MG63 (cell line): ENCODE measurements around the gene DAB2. TPM values are rescaled to one million over a fixed set of nuclear protein-coding genes. Genes with fewer than 3 reads are reported as not detected.

Experiments
- DNase-seq: peaks from one replicate; pipeline ENCODE4 v3.0.0-alpha.2; 2020
- H3K27me3 ChIP-seq: fragments of 250-450 bp; sonication (Bioruptor Pico); 2 replicates; pipeline ENCODE4 v1.5.1; 2020; ENCODE audit warnings: mild to moderate bottlenecking, moderate library complexity
- H3K36me3 ChIP-seq: fragments of 250-450 bp; sonication (Bioruptor Pico); 2 replicates; pipeline ENCODE4 v1.5.1; 2020; ENCODE audit warnings: mild to moderate bottlenecking, moderate library complexity
- H3K4me3 ChIP-seq: fragments of 250-450 bp; sonication (Bioruptor Pico); 2 replicates; pipeline ENCODE4 v1.5.1; 2020; ENCODE audit warnings: mild to moderate bottlenecking, moderate library complexity
- H3K9me3 ChIP-seq: fragments of 250-450 bp; sonication (Bioruptor Pico); 2 replicates; pipeline ENCODE4 v1.5.1; 2020; ENCODE audit warnings: mild to moderate bottlenecking, moderate library complexity
- total RNA-seq: library from RNA; depleted of rRNA; stranded (reverse); fragments of >200 nt; shearing (Covaris generic); gene quantifications from 2 replicates; pipeline ENCODE4 v1.2.3, GENCODE V29; 2014; ENCODE audit warnings: low replicate concordance

Gene DAB2
- total RNA-seq, 1 experiment from 2014 or later = 49.6 TPM

DNA sequence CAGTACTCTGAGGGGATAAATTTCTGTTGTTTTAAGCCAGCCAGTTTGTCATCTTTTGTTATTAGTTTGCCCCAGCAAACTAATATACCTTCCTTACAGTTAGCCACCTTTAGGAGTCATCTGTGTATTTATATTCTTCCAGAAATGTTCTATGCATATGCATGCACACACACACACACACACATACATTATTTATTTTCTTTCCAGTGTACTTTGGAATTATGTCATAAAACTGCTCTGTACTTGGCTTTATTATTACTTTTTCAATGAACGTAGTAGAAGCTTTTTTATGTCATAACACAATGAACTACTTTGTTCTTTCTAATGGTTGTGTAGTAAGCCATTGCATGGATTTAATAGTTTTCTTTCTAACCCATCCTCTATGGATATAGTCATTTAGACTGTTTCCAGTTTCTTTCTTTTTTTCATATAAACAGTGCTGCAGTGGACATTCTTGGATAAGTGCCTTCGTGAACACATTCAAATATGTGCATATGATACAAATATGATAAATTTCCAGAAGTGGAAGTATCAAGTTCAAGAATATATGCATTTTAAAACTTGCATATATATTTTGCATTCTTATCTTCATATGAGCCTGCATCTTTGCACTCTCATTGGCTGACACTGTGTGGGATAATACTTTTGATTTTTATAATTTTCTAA is 26.6 kb upstream of the DAB2 start:
- no peak for DNase-seq
- Histone ChIP-seq H3K36me3 (no peaks in the 10 kb centered on the region), H3K4me3 (no peak overlapping the region), H3K27me3 (no peaks in the 10 kb centered on the region), H3K9me3 (no peaks in the 10 kb centered on the region)

DNA sequence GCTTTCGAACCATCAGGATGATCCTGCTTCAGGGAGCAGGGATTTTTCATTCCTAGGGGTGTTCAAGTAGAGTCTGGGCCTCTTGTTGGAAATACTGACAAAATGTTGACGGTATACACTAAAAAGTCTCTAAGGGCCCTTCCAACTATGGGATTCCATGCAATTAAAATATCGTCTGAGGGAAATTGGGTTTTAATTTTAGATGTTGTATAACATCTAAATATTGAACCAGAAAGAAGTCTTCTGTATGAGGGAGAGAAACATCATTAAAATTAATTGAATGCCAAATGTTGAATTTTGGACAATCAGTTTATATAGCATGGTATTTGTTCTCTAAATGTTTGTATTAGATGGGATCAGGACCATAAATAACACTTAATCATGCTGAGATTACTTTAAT is 25.7 kb upstream of the DAB2 start:
- DNase-seq = no peak
- H3K4me3 ChIP-seq = no peak overlapping the region
- H3K9me3 ChIP-seq = no peaks in the 10 kb centered on the region
- no peaks in the 10 kb centered on the region for H3K36me3 ChIP-seq
- no peaks in the 10 kb centered on the region for H3K27me3 ChIP-seq

DNA sequence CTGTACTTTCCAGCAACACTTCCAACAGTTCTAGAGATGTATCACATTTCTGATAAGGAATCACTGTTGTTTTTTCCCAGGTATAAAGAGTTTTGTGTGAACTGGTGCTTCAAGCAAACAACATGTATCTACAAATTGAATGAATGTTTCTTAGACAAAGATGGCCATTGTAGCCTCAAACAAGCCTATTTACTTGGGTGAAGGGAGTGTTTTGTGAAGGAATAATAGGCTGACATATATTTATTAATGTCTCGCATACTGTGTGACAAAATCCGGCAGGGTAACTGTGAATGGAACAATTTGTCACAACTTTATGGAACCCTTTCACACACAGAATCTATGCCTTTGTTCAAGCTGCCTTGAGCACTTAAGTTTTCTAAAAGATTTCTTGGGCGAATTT is 24.8 kb upstream of the DAB2 start:
- Histone ChIP-seq H3K4me3 (no peak overlapping the region), H3K9me3 (no peaks in the 10 kb centered on the region), H3K27me3 (no peaks in the 10 kb centered on the region), H3K36me3 (no peaks in the 10 kb centered on the region)
- no peak for DNase-seq

DNA sequence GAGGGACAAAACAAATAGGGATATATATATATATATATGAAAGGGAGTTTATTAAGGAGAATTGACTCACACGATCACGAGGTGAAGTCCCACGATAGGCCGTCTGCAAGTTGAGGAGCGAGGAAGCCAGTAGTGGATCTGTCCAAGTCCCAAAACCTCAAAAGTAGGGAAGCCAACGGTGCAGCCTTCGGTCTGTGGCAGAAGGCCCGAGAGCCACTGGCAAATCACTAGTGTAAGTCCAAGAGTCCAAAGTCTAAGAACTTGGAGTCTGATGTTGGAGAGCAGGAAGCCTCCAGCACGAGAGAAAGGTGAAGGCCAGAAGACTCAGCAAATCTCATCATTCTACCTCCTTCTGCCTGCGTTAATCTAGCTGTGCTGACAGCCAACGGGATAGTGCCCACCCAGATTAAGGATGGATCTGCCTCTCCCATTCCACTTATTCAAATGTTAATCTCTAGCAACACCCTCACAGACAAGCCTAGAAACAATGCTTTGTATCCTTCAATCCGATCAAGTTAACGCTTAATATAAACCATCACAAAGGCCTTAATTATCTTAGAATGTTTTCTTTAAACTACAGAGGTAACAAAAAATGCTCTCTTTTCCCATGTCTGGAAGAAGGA is 23.8 kb upstream of the DAB2 start:
- Histone ChIP-seq H3K27me3 (no peaks in the 10 kb centered on the region), H3K4me3 (no peak overlapping the region), H3K9me3 (no peaks in the 10 kb centered on the region), H3K36me3 (no peaks in the 10 kb centered on the region)
- no peak for DNase-seq

DNA sequence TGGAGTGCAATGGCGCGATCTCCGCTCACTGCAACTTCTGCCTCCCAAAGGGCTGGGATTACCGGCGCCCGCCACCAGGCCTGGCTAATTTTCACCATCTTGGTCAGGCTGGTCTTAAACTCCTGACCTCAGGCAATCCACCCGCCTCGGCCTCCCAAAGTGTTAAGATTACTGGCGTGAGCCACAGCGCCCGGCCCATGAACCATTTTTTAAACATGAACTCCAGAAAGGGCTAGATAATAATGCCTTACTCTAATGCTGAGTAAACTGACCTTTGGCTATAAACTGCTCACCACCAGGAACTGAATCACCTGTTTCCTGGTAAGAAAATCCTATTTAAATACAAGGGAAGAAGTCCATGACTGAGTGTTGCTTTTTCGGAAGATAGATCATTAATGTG is 23.2 kb upstream of the DAB2 start:
- Histone ChIP-seq H3K9me3 (no peaks in the 10 kb centered on the region), H3K36me3 (no peaks in the 10 kb centered on the region), H3K27me3 (no peaks in the 10 kb centered on the region), H3K4me3 (no peak overlapping the region)
- no peak for DNase-seq

DNA sequence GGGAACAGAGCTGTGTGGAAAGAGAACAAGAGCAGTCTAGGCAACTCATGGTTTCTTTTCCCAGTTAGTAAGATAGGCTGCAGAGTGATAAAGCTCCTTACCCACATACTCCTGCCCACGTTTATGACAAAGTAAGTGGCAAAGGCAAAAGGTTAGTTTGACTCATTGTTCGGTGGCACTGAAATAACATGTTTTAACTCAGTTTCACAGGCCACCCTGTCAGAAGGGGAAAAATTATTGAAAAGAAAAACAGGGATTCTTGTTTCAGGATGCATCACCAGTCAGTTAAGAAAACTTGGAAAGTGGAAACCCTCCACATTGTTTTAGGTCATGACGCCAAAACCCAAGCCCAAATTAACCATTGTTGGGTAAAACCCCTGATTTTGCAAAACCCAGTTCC is 22.3 kb upstream of the DAB2 start:
- H3K27me3 ChIP-seq = no peaks in the 10 kb centered on the region
- DNase-seq = no peak
- H3K9me3 ChIP-seq = no peaks in the 10 kb centered on the region
- H3K36me3 ChIP-seq = no peaks in the 10 kb centered on the region
- no peak overlapping the region for H3K4me3 ChIP-seq

DNA sequence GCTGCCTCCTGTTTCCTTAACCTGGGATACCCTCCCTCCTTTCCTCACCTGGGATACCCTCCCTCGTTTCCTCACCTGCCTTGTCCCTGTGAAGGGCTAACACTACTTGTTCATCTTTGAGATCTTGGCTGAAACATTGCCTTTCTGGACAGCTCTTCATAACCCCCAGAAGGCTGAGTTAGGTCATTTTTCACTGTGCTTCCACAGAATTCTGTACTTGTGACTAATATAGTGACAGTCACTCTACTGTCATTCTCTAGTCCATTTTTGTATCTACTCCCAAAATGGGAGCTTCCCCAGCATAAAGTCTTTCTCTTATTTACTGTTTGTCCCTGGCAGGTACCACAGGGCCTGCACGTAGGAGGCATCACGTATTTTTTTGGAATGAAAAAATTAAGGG is 21.5 kb upstream of the DAB2 start:
- no peaks in the 10 kb centered on the region for H3K36me3 ChIP-seq
- no peak overlapping the region for H3K4me3 ChIP-seq
- no peaks in the 10 kb centered on the region for H3K27me3 ChIP-seq
- no peaks in the 10 kb centered on the region for H3K9me3 ChIP-seq
- DNase-seq = no peak

DNA sequence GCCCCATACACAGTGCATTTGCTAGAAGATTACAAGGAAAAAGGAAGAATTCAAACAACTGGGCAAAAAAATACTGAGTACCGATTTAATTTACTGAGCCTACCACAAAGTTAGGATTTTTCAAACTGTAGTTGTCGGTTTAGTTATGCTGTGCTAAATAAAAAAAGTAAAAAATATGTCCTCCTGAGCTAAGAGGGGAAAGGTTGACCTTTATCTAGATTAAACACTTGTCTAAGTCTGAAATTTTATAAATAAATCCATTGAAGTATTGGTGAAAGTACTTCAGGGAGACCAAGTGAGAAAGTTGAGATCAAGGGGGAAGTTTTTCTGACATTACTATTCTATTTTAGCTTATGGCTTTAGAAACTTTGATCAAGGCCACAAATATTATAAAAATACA is 19.1 kb upstream of the DAB2 start:
- H3K9me3 ChIP-seq = no peaks in the 10 kb centered on the region
- no peaks in the 10 kb centered on the region for H3K27me3 ChIP-seq
- H3K36me3 ChIP-seq = no peaks in the 10 kb centered on the region
- DNase-seq = no peak
- no peak overlapping the region for H3K4me3 ChIP-seq

DNA sequence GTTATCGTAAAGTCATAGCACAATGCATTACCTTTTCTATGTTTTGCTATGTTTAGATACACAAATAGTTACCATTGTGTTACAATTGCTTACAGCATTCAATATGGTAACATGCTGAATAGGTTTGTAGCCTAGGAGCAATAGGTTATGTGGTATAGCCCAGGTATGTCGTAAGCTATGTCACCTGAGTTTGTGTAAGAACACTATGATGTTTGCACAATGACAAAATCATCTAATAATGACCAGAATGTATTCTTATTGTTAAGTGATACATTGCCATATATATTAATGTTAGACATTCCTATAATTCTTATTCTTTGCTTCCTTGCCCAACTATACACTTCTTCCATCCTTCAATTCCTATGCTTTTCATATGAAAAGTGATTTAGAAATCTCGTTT is 18.2 kb upstream of the DAB2 start:
- H3K4me3 ChIP-seq = no peak overlapping the region
- H3K36me3 ChIP-seq = no peaks in the 10 kb centered on the region
- no peaks in the 10 kb centered on the region for H3K9me3 ChIP-seq
- H3K27me3 ChIP-seq = no peaks in the 10 kb centered on the region
- DNase-seq = no peak

DNA sequence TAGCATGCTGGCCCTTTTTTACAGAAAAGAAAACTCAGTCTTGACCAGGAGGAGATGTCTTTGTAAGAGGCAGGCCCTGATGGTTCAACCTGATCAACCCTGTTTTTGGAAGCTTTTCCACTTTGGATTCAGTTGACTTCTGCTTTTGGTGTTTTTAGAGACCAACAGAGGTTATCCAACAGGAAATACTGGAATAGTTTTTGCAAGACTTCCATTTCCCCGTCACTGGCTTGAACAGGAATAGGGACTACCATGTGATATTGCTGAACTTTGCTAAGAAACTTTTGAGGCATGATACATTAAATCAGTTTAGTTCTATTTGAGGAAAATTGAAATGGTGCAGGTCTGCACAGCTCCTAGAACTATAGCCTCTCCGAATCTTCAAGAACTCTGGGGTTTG is 17.1 kb upstream of the DAB2 start:
- no peak for DNase-seq
- H3K27me3 ChIP-seq = no peaks in the 10 kb centered on the region
- H3K36me3 ChIP-seq = no peaks in the 10 kb centered on the region
- H3K4me3 ChIP-seq = no peak overlapping the region
- no peaks in the 10 kb centered on the region for H3K9me3 ChIP-seq

DNA sequence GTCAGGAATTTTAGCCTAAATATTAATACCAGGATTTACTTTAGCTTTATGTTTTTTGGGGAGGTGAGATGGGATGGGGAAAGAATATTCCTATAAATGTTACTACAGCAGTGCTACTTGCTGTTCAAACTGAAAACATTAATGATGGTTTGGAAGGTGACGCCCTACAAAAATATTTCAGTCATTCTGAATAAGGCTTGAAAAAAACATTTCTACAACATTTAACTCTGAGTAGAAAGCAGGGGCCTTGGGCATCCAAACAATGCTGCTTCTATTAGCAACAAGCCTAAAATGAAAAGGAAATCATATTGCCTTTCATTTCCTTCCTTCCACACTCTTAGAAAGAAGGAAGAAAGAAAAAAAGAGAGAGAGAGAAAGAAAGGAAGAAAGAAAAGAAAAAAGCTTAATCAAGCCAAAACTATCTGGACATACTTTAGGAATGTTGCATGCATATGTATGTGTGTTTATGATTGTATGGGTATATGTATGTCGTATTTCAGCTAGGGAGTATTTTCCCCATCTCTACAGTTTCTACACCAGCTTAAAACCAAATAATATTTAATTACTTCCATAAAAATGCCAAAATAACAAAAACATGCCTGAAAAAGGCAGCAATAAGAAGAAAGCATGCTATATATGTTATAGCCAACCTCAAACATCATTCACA is 16.3 kb upstream of the DAB2 start:
- no peak overlapping the region for H3K4me3 ChIP-seq
- H3K36me3 ChIP-seq = no peaks in the 10 kb centered on the region
- H3K9me3 ChIP-seq = no peaks in the 10 kb centered on the region
- no peak for DNase-seq
- H3K27me3 ChIP-seq = no peaks in the 10 kb centered on the region

DNA sequence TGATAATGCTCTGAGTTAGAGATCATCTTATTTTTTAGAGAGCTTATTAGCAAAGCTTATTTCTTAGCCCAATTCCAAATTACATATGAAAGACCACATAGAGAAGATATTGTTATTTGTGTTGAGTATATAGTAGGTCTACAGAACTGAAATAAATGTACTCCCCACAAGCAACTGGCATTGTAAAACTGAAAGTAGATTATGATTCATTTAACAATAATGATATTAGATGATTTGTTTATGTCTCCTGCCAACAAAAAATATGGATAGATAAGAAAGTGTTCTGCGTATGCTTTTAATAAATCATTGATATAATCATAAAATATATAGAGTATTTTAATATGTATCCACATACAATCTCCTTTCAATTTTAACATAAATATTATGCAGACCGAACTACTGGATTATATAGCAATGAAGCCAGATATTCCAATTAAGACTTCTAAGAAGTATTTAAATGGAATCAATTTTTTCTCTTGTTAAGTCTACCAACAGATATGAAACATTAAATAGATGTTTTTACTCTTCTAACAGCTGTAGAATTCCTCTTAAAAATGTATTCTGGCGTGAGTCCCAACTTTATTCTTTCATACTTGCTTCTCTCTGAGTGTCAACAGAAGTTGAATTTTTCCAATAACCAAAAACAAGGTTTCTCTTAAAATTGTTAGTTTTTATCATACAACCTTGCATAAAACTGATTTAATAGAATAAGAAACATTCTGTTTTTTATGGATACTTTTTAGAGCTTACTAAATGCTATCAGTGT is 15.6 kb upstream of the DAB2 start:
- no peak for DNase-seq
- Histone ChIP-seq H3K4me3 (no peak overlapping the region), H3K36me3 (no peaks in the 10 kb centered on the region), H3K27me3 (no peaks in the 10 kb centered on the region), H3K9me3 (no peaks in the 10 kb centered on the region)

DNA sequence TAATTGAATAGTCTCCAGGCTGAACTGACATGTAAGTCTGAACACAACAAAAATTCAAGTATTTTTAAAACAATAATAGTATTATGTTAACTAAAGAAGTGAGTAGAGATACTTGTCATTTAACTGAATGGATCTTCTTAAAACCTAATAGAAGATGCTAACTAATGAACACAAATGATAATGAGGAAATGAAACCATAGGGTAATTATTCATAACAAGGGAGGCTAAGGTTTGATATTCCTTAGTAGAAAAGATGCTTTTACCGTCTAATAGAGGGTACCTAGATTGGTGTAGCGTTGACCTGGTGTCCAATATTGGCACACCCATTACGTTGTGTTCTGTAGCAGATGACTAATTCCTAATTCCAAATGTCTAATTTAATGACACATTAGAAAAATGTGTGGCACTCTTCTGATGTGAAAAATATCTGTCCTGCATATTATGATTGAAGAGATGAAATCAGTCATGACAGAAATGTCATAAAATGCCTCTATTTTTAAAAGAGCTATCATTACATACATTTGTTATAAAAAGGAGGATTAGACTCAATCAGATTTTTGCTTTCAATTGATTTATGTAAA is 14.9 kb upstream of the DAB2 start:
- Histone ChIP-seq H3K36me3 (no peaks in the 10 kb centered on the region), H3K9me3 (no peaks in the 10 kb centered on the region), H3K27me3 (no peaks in the 10 kb centered on the region), H3K4me3 (no peak overlapping the region)
- no peak for DNase-seq

DNA sequence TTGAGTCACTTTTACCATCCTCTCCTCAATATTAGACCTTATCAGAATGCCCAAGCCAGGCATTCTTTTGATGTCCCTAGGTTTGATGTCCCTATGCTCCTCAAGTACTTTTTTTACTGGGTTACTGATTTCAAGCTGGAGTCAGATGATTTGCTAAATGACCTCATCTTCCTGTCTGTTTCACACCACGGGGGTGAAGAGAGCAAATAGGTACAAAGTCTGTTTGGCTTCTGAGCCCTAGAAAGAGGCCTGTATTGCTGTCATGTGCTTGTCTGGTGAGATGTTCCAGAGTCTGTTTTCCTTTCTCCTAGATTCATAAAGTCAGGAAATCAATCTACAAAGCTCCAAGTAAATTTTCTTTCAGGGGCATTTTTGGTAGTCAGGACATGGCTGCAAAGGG is 12.7 kb upstream of the DAB2 start:
- Histone ChIP-seq H3K9me3 (no peaks in the 10 kb centered on the region), H3K36me3 (no peaks in the 10 kb centered on the region), H3K4me3 (no peak overlapping the region), H3K27me3 (no peaks in the 10 kb centered on the region)
- DNase-seq = no peak

DNA sequence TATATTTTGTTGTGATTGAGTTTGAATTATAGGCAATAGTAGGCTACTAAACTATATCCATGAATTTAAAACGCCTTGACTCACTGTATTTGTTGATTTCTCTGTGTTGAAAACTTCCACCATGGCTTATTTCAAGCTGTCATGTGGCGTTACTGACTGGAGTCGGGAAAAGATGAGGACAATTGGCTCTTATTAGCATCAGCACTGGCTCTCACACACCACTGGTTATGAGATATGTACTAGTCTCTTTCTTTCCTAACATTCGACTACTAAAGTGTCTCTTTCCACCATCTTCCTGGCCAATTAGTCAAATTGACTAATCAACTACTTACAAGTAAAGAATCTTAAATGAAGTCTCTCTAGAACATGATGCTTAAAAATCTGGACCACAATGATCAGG is 9.1 kb upstream of the DAB2 start:
- DNase-seq = no peak

DNA sequence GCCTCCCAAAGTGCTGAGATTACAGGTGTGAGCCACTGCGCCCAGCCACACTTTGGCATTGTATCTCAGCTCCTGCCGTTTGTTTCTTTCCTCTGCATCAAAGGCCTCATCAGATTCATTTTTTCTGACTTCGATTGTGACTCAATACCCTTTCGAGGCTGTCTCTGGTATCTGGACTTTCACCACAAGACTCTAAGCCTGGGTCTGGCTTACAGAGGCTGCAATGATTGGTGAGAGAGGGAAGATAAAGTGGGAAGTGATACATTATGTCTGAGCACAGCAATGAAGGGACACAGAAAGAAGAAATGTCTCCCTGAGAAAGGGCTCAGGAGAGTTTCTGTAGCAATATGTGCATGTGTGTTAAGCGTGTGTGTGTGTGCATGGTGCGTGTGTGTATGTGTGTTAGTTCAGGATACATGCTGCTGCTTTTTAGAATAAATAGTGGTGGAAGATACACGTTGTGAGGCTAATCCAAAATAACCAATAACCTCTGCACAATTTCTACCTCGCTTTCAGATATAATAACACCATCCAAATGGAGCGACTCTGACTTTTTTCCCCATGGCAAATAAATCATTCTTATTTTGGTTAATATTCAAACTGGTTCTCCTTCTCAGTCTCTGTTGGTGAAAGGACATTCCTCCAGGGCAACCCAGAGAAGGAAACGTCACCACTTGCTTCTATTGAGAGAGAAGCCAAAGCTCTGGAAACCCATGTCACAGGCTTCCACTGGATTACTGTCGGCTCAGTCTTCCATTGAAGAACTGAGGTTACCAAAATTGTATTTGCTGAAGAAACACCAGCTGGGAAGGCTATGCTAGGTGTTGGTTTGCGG is 8.1 kb upstream of the DAB2 start:
- H3K9me3 ChIP-seq = no peaks in the 10 kb centered on the region
- no peaks in the 10 kb centered on the region for H3K36me3 ChIP-seq
- DNase-seq = no peak

More for the DNA sequence above, 9.1 kb upstream of the DAB2 start:
- Histone ChIP-seq H3K36me3 (no peaks in the 10 kb centered on the region), H3K27me3 (no peaks in the 10 kb centered on the region), H3K4me3 (no peak overlapping the region), H3K9me3 (no peaks in the 10 kb centered on the region)

More for the DNA sequence above, 8.1 kb upstream of the DAB2 start:
- Histone ChIP-seq H3K4me3 (no peak overlapping the region), H3K27me3 (no peaks in the 10 kb centered on the region)
